Esophagus muscularis mucosa (tissue), 4 donors: ENCODE results near the gene ELMO3.

Experiments
- CTCF ChIP-seq, 3 experiments: fragments of 200-600 bp in 2 of 3; fragments of 450-650 bp in 1 of 3; sonication (generic) in 2 of 3; IDR thresholded peaks; one replicate each; pipeline ENCODE4 v1.5.1; 2017 to 2019; ENCODE audit warnings: antibody characterized with exemption in 3 of 3, mild to moderate bottlenecking in 2 of 3, moderate library complexity in 1 of 3
- EP300 ChIP-seq: sonication (generic); formaldehyde crosslinking; IDR thresholded peaks from one replicate; pipeline ENCODE4 v1.6.1; 2017; ENCODE audit warnings: antibody characterized with exemption
- POLR2A ChIP-seq: fragments of 450-650 bp; IDR thresholded peaks from one replicate; pipeline ENCODE4 v1.6.1; 2017; ENCODE audit warnings: antibody characterized with exemption, moderate library complexity, mild to moderate bottlenecking, low read depth
- POLR2AphosphoS5 ChIP-seq, 2 donors: sonication (generic); formaldehyde crosslinking; IDR thresholded peaks; one replicate each; pipeline ENCODE4 v1.6.1; 2017; ENCODE audit warnings: antibody characterized with exemption in 2 of 2

DNA sequence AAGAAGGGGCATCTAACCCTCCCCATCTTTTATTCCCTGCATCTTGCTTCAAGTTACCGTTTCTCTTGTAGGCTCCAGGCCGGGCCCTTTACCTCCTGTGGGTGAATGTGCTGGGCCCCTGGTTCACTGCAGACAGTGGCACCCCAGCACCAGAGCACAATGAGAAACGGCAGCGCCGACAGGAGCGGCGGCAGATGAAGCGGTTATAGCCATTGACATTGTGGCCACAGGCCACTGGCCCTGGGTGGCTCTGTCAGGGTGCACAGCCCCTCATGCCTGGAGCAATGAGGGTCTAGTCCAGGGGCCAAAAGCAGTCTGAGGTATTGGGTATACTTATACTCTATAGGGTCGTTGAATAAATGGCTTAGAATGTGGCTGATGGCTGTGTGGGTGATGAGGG is 30.0 kb downstream of the ELMO3 start:
- TF ChIP-seq POLR2AphosphoS5 (IDR thresholded peaks at IDR 0.05) (no peak), POLR2A (no peak), CTCF (IDR thresholded peaks at IDR 0.05) (no peak), EP300 (no peak)
